Stimulated activated CD8-positive, alpha-beta memory T cell treated with anti-CD3 and anti-CD28 coated beads, Interleukin-15, amount 100 ng/mL, for 24 hours (primary cell): ENCODE results near the gene TNFAIP8L1.
"Not testable (repeated sequence)": the region's sequence is repeated elsewhere in the genome, so short reads cannot be mapped to it uniquely, and the experiment has no call there.

Experiments
- DNase-seq: peaks from one replicate; pipeline ENCODE4 v3.0.0-alpha.2; 2020; ENCODE audit warnings: low read depth

TNFAIP8L1 gene

GRCh38 chr19:4638828-4639530 lies at the start of gene TNFAIP8L1:
TNFAIP8L1 (plus strand) TSS chr19:4639516; CDS start chr19:4651870, 12,354 bp downstream.
- peak; percentile 95 for DNase-seq

GRCh38 chr19:4589579-4590410 lies 49.5 kb upstream of the TNFAIP8L1 start:
- no peak for DNase-seq

- DNase-seq: no peak
These were observed 48.8 kb upstream of the TNFAIP8L1 start for GRCh38 chr19:4590559-4590958.

DNA sequence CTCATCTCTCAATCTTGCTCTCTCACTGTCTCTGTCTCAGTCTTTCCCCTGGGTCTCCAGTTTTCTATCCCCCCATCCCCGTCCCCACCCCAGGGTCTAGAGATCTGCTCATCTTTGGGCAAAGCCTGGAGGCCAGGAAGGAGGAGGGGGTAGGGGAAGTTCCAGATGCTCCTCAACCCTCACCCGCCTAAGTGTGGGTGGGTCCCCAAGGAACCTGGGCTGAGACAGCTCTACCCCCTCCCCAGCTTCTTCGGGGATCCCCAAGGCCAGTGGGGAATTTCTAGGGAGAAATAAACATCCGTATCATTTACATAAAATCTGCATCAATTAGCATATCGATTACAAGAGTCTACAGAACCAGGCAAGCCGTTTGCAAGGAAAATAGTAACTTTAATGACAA lies 48.0 kb upstream of the TNFAIP8L1 start:
- no peak for DNase-seq

GRCh38 chr19:4592445-4592844 lies 46.9 kb upstream of the TNFAIP8L1 start:
- no peak for DNase-seq

GRCh38 chr19:4593409-4593851 lies 45.9 kb upstream of the TNFAIP8L1 start:
- no peak for DNase-seq

DNA sequence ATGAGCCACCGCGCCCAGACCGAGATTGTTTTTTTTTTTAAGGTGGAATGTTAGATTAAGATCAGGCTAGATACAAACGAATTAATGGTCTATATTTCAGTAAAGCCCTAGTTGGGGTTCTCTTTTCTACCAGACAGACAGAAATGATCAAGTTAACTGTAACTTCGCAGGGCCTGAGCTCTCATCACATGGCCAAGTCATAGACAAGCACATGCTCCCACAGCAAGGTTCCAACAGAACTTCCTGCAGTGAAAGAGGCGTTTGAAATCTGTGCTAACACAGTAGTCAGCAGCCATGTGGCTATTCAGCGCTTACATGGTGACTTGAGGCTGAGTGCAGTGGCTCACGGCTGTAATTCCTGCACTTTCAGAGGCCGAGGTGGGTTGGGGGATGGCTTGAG lies 45.1 kb upstream of the TNFAIP8L1 start:
- DNase-seq: no peak

- not testable (repeated sequence) for DNase-seq
These were observed 44.2 kb upstream of the TNFAIP8L1 start for GRCh38 chr19:4595158-4595557.

GRCh38 chr19:4596033-4596904 lies 43.0 kb upstream of the TNFAIP8L1 start:
- no peak for DNase-seq

GRCh38 chr19:4597278-4597974 lies 41.9 kb upstream of the TNFAIP8L1 start:
- DNase-seq: no peak

DNA sequence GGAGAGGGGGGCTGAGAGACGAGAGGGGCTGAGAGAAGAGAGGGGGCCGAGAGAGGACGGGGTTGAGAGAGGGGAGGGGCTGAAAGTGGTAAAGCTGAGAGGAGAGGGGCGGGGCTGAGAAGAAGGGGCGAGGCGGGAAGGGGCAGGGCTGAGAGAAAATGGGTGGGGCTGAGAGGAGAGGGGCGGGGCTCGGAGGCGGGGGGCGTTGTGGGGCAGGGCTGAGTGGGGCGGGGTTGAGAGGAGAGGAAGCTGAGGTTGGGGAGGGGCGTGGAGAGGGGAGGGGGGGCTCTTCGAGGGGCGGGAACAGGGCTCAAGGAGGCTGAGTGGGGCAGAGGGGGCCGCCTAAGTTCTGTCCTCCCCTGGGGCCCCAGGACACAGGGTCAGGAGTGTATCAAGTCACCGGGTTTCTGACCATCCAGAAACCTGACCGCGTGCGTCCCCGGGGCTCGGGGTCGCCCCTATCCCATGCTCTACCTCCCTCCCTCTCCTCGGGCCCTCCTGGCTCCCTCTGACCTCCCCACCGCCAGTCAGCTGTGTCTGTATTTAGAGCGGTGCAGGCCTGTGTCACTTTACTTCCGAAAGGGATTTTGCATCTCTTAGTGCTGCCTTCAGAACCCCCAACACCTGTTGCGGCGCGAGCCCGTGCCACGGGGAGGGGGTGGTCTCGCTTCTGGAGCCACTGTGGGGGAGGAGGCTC lies 41.2 kb upstream of the TNFAIP8L1 start:
- DNase-seq: no peak

DNA sequence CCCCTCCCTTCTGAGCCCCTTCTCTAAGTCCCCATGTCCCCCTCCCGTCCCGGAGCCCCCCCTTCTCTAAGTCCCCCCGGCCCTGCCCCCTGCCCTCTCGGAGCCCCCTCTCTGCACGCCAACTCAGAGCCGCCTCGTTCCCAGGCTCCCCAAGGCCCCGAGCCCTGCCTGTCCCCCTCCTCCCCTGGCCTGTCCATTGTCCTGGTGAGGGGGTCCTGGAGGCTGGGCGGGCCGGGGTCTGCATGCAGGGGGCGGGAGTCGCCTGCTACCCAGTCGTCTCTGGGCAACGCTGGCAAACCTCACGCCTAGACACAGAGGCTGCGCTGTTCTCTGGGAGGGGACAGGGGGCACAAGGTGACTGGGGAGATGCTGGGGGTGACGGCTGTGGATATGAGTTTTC lies 40.6 kb upstream of the TNFAIP8L1 start:
- no peak for DNase-seq

GRCh38 chr19:4600082-4600481 lies 39.2 kb upstream of the TNFAIP8L1 start:
- no peak for DNase-seq

DNA sequence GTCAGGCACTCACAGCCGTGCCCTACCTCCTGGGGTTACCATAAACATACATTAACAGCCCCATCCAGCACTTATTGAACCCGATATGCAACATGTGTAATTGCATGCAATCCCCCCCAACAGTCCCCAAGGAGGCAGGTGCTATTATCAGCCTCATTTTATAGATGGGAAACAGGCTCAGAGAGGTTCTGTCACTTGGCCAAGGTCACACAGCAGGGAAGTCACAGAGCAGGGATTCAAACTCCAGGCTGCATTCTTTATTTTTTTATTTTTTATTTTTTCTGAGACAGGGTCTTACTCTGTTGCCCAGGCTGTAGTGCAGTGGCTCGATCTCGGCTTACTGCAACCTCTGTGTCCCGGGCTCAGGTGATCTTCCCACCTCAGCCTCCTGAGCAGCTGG lies 38.4 kb upstream of the TNFAIP8L1 start:
- no peak for DNase-seq

DNA sequence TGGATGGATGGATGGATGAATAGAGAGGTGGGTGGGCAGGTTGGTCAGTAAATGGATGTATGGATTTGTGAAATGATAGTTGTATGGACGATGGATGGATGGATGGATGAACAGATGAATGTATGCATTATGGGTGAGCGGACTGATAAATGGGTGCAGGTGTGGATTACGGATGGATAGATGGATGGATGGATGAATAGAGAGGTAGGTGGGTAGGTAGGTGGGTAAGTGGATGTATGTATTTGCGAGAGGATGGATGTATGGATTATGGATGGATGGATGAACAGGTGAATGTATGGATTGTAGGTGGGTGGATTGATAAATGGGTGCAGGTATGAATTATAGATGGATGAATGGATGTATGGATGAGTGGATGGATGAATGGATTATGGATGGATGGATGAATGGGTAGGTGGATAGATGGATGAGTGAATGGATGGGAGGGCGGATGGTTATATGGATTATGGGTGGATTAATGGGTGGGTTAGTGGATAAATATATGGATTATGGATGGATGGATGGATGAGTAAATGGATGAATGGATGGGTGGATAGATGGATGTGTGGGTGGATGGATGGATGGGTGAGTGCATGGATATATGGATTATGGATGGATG lies 37.0 kb upstream of the TNFAIP8L1 start:
- no peak for DNase-seq

- no peak for DNase-seq
These were observed 36.4 kb upstream of the TNFAIP8L1 start for GRCh38 chr19:4602915-4603314.

DNA sequence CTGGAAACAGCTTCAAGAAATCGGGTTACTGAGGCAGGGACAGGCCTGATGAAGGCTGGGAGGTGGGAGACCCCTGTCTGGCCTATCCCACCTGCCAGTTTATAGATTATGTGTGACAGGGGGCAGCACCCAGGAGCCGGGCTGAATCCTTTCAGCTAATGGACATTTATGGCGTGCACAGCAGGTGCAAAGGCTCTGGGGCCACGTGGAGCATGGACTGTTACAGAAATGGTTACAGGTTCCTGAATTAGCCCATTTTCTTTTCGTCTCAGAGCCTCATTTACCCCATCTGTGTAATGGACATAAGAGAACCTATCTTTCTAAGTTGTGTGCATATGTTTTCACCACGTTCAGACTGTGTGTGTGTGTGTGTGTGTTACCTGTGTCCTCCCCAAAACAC lies 34.4 kb upstream of the TNFAIP8L1 start:
- no peak for DNase-seq

DNA sequence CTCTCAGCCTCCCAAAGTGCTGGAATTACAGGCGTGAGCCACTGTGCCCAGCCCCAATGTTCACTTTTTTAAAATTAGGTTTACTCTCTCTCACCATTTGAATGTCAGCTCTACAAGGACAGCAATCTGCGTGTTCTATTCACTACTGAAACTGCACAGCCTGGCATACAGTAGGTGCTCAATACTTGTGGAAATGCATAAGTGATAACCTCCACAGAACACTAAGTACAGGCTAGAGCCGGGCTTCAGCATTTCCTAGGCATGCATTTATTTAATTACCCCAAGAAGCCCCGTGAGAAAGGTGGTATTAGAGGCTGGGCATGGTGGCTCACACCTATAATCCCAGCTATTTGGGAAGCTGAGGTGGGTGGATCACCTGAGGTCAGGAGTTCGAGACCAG lies 33.1 kb upstream of the TNFAIP8L1 start:
- no peak for DNase-seq

- no peak for DNase-seq
These were observed 32.2 kb upstream of the TNFAIP8L1 start for GRCh38 chr19:4606921-4607678.
